Measurements from ENCODE around the gene MRPS30.
A peak's percentile ranks its signal among the peaks of the same experiment; 100 is the strongest.
"Not testable (repeated sequence)": the region's sequence is repeated elsewhere in the genome, so short reads cannot be mapped to it uniquely, and the experiment has no call there.

MRPS30 gene

GRCh38 chr5:44770780-44771717 is 37.7 kb upstream of the MRPS30 start:
- Histone ChIP-seq H3K27ac (ENCODE audit: low read length) (no peak overlapping the region), H3K27me3 (ENCODE audit: low read depth, low read length) (no peaks in the 10 kb centered on the region), H3K4me3 (ENCODE audit: low read length) (no peak overlapping the region), H3K4me1 (ENCODE audit: low read length) (no peaks in the 10 kb centered on the region), H3K9me3 (ENCODE audit: insufficient read depth, low read length) (no peaks in the 10 kb centered on the region), H4K20me1 (ENCODE audit: insufficient read depth, low read length) (no peaks in the 10 kb centered on the region), H3K4me2 (ENCODE audit: low read length) (no peak overlapping the region), H2AFZ (ENCODE audit: low read depth, low read length) (no peak overlapping the region), H3K9ac (ENCODE audit: low read length) (no peak overlapping the region), H3K79me2 (ENCODE audit: low read length) (no peaks in the 10 kb centered on the region), H3K36me3 (replicated peaks; ENCODE audit: low read depth, low read length) (no peaks in the 10 kb centered on the region)
- TF ChIP-seq EZH2phosphoT487 (IDR thresholded peaks at IDR 0.05; ENCODE audit: low read depth), result no peak
- no peak for TF ChIP-seq CTCF (IDR thresholded peaks at IDR 0.05; ENCODE audit: low read depth, low read length)

GRCh38 chr5:44772397-44772796 is 36.4 kb upstream of the MRPS30 start:
- not testable (repeated sequence) for H3K4me3 ChIP-seq (ENCODE audit: low read length); H3K4me1 ChIP-seq (ENCODE audit: low read length); H3K27ac ChIP-seq (ENCODE audit: low read length); H3K9me3 ChIP-seq (ENCODE audit: insufficient read depth, low read length); H3K36me3 ChIP-seq (replicated peaks; ENCODE audit: low read depth, low read length); H3K27me3 ChIP-seq (ENCODE audit: low read depth, low read length); H2AFZ ChIP-seq (ENCODE audit: low read depth, low read length); H4K20me1 ChIP-seq (ENCODE audit: insufficient read depth, low read length); H3K4me2 ChIP-seq (ENCODE audit: low read length); H3K79me2 ChIP-seq (ENCODE audit: low read length); H3K9ac ChIP-seq (ENCODE audit: low read length)

GRCh38 chr5:44774279-44774880 is 34.4 kb upstream of the MRPS30 start:
- no peaks in the 10 kb centered on the region for H3K27me3 ChIP-seq (ENCODE audit: low read depth, low read length)
- no peak overlapping the region for H3K4me3 ChIP-seq (ENCODE audit: low read length)
- no peak overlapping the region for H2AFZ ChIP-seq (ENCODE audit: low read depth, low read length)
- no peak overlapping the region for H3K9ac ChIP-seq (ENCODE audit: low read length)
- no peaks in the 10 kb centered on the region for H4K20me1 ChIP-seq (ENCODE audit: insufficient read depth, low read length)
- no peaks in the 10 kb centered on the region for H3K36me3 ChIP-seq (replicated peaks; ENCODE audit: low read depth, low read length)
- H3K9me3 ChIP-seq (ENCODE audit: insufficient read depth, low read length), result no peaks in the 10 kb centered on the region
- no peaks in the 10 kb centered on the region for H3K4me1 ChIP-seq (ENCODE audit: low read length)
- TF ChIP-seq EZH2phosphoT487 (IDR thresholded peaks at IDR 0.05; ENCODE audit: low read depth) (no peak), CTCF (IDR thresholded peaks at IDR 0.05; ENCODE audit: low read depth, low read length) (peak; percentile 55)
- H3K4me2 ChIP-seq (ENCODE audit: low read length), result no peak overlapping the region
- H3K79me2 ChIP-seq (ENCODE audit: low read length), result no peaks in the 10 kb centered on the region
- H3K27ac ChIP-seq (ENCODE audit: low read length), result no peak overlapping the region

- H3K4me2 ChIP-seq (ENCODE audit: low read length), result no peak overlapping the region
- H3K4me1 ChIP-seq (ENCODE audit: low read length), result no peaks in the 10 kb centered on the region
- no peaks in the 10 kb centered on the region for H3K27me3 ChIP-seq (ENCODE audit: low read depth, low read length)
- no peak for TF ChIP-seq CTCF (IDR thresholded peaks at IDR 0.05; ENCODE audit: low read depth, low read length)
- TF ChIP-seq EZH2phosphoT487 (IDR thresholded peaks at IDR 0.05; ENCODE audit: low read depth), result no peak
- no peaks in the 10 kb centered on the region for H3K36me3 ChIP-seq (replicated peaks; ENCODE audit: low read depth, low read length)
- H3K9ac ChIP-seq (ENCODE audit: low read length), result no peak overlapping the region
- H3K4me3 ChIP-seq (ENCODE audit: low read length), result no peak overlapping the region
- H4K20me1 ChIP-seq (ENCODE audit: insufficient read depth, low read length), result no peaks in the 10 kb centered on the region
- no peaks in the 10 kb centered on the region for H3K9me3 ChIP-seq (ENCODE audit: insufficient read depth, low read length)
- H2AFZ ChIP-seq (ENCODE audit: low read depth, low read length), result no peak overlapping the region
- H3K79me2 ChIP-seq (ENCODE audit: low read length), result no peaks in the 10 kb centered on the region
- H3K27ac ChIP-seq (ENCODE audit: low read length), result no peak overlapping the region
These were observed 29.6 kb upstream of the MRPS30 start for GRCh38 chr5:44779167-44779566.
